HG03571 (cell line): ENCODE data around the gene NAV2.

Experiments
- ATAC-seq: cut with Tn5 transposase; IDR thresholded peaks from one replicate; pipeline ENCODE4 v1.9.1; 2021; ENCODE audit not compliant: unreplicated experiment

NAV2 gene

GRCh38 chr11:19742588-19743292 lies 30.1 kb downstream of the NAV2 start:
- peak; percentile 84 for ATAC-seq

- no peak for ATAC-seq
Measured at GRCh38 chr11:19743622-19744021, 31.0 kb downstream of the NAV2 start.

GRCh38 chr11:19744130-19744529 lies 31.5 kb downstream of the NAV2 start:
- ATAC-seq = no peak

GRCh38 chr11:19746086-19746485 lies 33.4 kb downstream of the NAV2 start:
- ATAC-seq = no peak

GRCh38 chr11:19747634-19748033 lies 35.0 kb downstream of the NAV2 start:
- no peak for ATAC-seq

GRCh38 chr11:19751055-19751454 lies 38.4 kb downstream of the NAV2 start:
- ATAC-seq = no peak

GRCh38 chr11:19753451-19754106 lies 40.9 kb downstream of the NAV2 start:
- ATAC-seq = no peak

GRCh38 chr11:19756675-19757475 lies 44.2 kb downstream of the NAV2 start:
- no peak for ATAC-seq

GRCh38 chr11:19759389-19759788 lies 46.8 kb downstream of the NAV2 start:
- no peak for ATAC-seq

GRCh38 chr11:19762266-19762665 lies 49.6 kb downstream of the NAV2 start:
- no peak for ATAC-seq

- ATAC-seq = no peak
Measured at GRCh38 chr11:19763330-19763729, 50.7 kb downstream of the NAV2 start.

GRCh38 chr11:19766206-19766605 lies 53.6 kb downstream of the NAV2 start:
- ATAC-seq = no peak

GRCh38 chr11:19766810-19767209 lies 54.2 kb downstream of the NAV2 start:
- ATAC-seq = no peak

- no peak for ATAC-seq
Measured at GRCh38 chr11:19767627-19768151, 55.1 kb downstream of the NAV2 start.

GRCh38 chr11:19768197-19768596 lies 55.6 kb downstream of the NAV2 start:
- ATAC-seq = no peak

GRCh38 chr11:19768815-19769214 lies 56.2 kb downstream of the NAV2 start:
- no peak for ATAC-seq

GRCh38 chr11:19769820-19770219 lies 57.2 kb downstream of the NAV2 start:
- ATAC-seq = no peak

- no peak for ATAC-seq
Measured at GRCh38 chr11:19770277-19770676, 57.6 kb downstream of the NAV2 start.

- no peak for ATAC-seq
Measured at GRCh38 chr11:19771463-19771862, 58.8 kb downstream of the NAV2 start.

- no peak for ATAC-seq
Measured at GRCh38 chr11:19772480-19772879, 59.8 kb downstream of the NAV2 start.

- ATAC-seq = no peak
Measured at GRCh38 chr11:19774329-19774728, 61.7 kb downstream of the NAV2 start.
